H1 (cell line): Measurements from ENCODE around the gene ADARB2. TPM values are rescaled to one million over a fixed set of nuclear protein-coding genes. Genes with fewer than 3 reads are reported as not detected.

Experiments
- ASH2L ChIP-seq: fragments of 200-600, 300-600 bp; sonication (generic); IDR thresholded peaks from one replicate; pipeline ENCODE4 v1.7.1; 2017; ENCODE audit warnings: low read length
- CHD1 ChIP-seq: IDR thresholded peaks from 2 replicates; pipeline ENCODE4 v1.6.1; 2012; ENCODE audit warnings: low read depth, low read length, improper control_type of control experiment
- CREB1 ChIP-seq: IDR thresholded peaks from 2 replicates; pipeline ENCODE4 v1.6.1; 2012; ENCODE audit warnings: inconsistent platforms
- CTCF ChIP-seq, 3 experiments: IDR thresholded peaks; 1 replicate in 2 of 3; 2 replicates in 1 of 3; pipeline versions ENCODE4 v1.5.1 to v1.6.1; 2011; ENCODE audit warnings: low read length in 3 of 3, mild to moderate bottlenecking in 3 of 3, inconsistent platforms in 2 of 3, low read depth in 1 of 3, moderate library complexity in 1 of 3; ENCODE audit not compliant: insufficient read depth in 1 of 3; ENCODE audit errors: control extremely low read depth in 1 of 3
- EP300 ChIP-seq, 2 experiments: IDR thresholded peaks; 1 replicate in 1 of 2; 2 replicates in 1 of 2; pipeline ENCODE4 v1.6.1; 2011 to 2012; ENCODE audit warnings: low read depth in 2 of 2, low read length in 2 of 2, mild to moderate bottlenecking in 2 of 2, borderline replicate concordance in 1 of 2, inconsistent platforms in 1 of 2, moderate library complexity in 1 of 2
- GABPA ChIP-seq: IDR thresholded peaks from 2 replicates; pipeline ENCODE4 v1.6.1; 2011; ENCODE audit warnings: mild to moderate bottlenecking, low read length, moderate library complexity, borderline replicate concordance; ENCODE audit not compliant: insufficient read depth
- NANOG ChIP-seq: IDR thresholded peaks from 2 replicates; pipeline ENCODE4 v1.6.1; 2011; ENCODE audit warnings: low read length, low read depth, mild to moderate bottlenecking, inconsistent platforms; ENCODE audit not compliant: insufficient read depth, poor library complexity, severe bottlenecking
- RAD21 ChIP-seq, 2 experiments: IDR thresholded peaks in 1 of 2; conservative IDR thresholded peaks in 1 of 2; 2 replicates each; pipeline ENCODE4 v1.6.1; 2011; ENCODE audit warnings: low read depth in 2 of 2, low read length in 2 of 2, improper control_type of control experiment in 1 of 2, inconsistent platforms in 1 of 2, mild to moderate bottlenecking in 1 of 2, moderate library complexity in 1 of 2
- RBBP5 ChIP-seq: IDR thresholded peaks from 2 replicates; pipeline ENCODE4 v1.7.1; 2012; ENCODE audit warnings: low read depth, mild to moderate bottlenecking, inconsistent platforms, low read length, moderate library complexity, borderline replicate concordance
- SIN3A ChIP-seq, 2 experiments: IDR thresholded peaks in 1 of 2; conservative IDR thresholded peaks in 1 of 2; 2 replicates each; pipeline ENCODE4 v1.6.1; 2011 to 2012; ENCODE audit warnings: low read length in 2 of 2, improper control_type of control experiment in 1 of 2, low read depth in 1 of 2, mild to moderate bottlenecking in 1 of 2
- SRF ChIP-seq: IDR thresholded peaks from 2 replicates; pipeline ENCODE4 v1.6.1; 2011; ENCODE audit warnings: mild to moderate bottlenecking, low read depth, low read length, moderate library complexity
- TAF1 ChIP-seq: IDR thresholded peaks from 2 replicates; pipeline ENCODE4 v1.6.1; 2011; ENCODE audit warnings: mild to moderate bottlenecking, low read depth, low read length
- TCF12 ChIP-seq: IDR thresholded peaks from 2 replicates; pipeline ENCODE4 v1.6.1; 2011; ENCODE audit warnings: low read depth, mild to moderate bottlenecking, low read length
- TEAD4 ChIP-seq: IDR thresholded peaks from 2 replicates; pipeline ENCODE4 v1.6.1; 2012; ENCODE audit warnings: low read depth, low read length, inconsistent platforms, mixed read lengths
- YY1 ChIP-seq: IDR thresholded peaks from 2 replicates; pipeline ENCODE4 v1.6.1; 2011; ENCODE audit warnings: low read depth, mild to moderate bottlenecking, low read length
- polyA plus RNA-seq, 7 experiments: library from polyadenylated mRNA; depleted of rRNA in 3 of 7; stranded (reverse) in 5 of 7; unstranded in 2 of 7; fragments of >200 nt in 5 of 7; fragments of 200-250 nt in 2 of 7; gene quantifications; 1 replicate in 5 of 7; 2 replicates in 1 of 7; 4 replicates in 1 of 7; pipeline versions ENCODE4 v1.2.1 to v1.2.3, GENCODE V29; 2011 to 2013; ENCODE audit warnings: missing spikeins in 2 of 7, mixed read lengths in 2 of 7
- total RNA-seq: library from RNA; stranded (reverse); fragmentation: NEBNext Ultra II Directional; extraction: Animal tissue kit (Norgen Biotek cat#: 25700); gene quantifications from 2 replicates; pipeline ENCODE4 v1.2.1, GENCODE V29; 2021

The ADARB2 gene
- total and polyA plus RNA-seq, 2 of the 8 experiments (the other 6 are each of a cell fraction or from before 2014, with no cell fraction given), result 2.2 to 2.8 TPM

- TF ChIP-seq TEAD4 (no peak), ASH2L (peak; percentile 96), NANOG (peak; percentile 27), RBBP5 (no peak), YY1 (no peak), SRF (no peak), CTCF (IDR thresholded peaks at IDR 0.05; ENCODE audit: control extremely low read depth in 1 of 3, insufficient read depth in 1 of 3, low read depth in 1 of 3, low read length in 3 of 3) (peak; percentile 78 to 97 (median 86)), GABPA (peak; percentile 42; the same call in 1 of the 2 replicates), EP300 (IDR thresholded peaks at IDR 0.05; ENCODE audit: borderline replicate concordance in 1 of 2, low read depth in 2 of 2, low read length in 2 of 2) (peak in 1 of 2 experiments; percentile 23; a peak in 1 of 3 replicates), TAF1 (no peak), TCF12 (0 out of 2 replicates have a peak, but pooled peaks have one; percentile 7), CHD1 (no peak), RAD21 (IDR thresholded peaks at IDR 0.05 in 1 of 2, conservative IDR thresholded peaks at IDR 0.05 in 1 of 2; ENCODE audit: low read depth in 2 of 2, low read length in 2 of 2) (peak; percentile 93 to 94), SIN3A (conservative IDR thresholded peaks at IDR 0.05 in 1 of 2, IDR thresholded peaks at IDR 0.05 in 1 of 2; ENCODE audit: low read depth in 1 of 2, low read length in 2 of 2) (no peak), CREB1 (peak; percentile 47; the same call in 1 of the 2 replicates)
These were observed 316.5 kb downstream of the ADARB2 start (continued) for GRCh38 chr10:1420661-1421362.
